ENCODE results near the gene A1CF.
"Not testable (repeated sequence)": the region's sequence is repeated elsewhere in the genome, so short reads cannot be mapped to it uniquely, and the experiment has no call there.

Gene A1CF

GRCh38 chr10:50885097-50885859, at the start of gene A1CF:
A1CF (minus strand) TSS chr10:50885627; CDS start chr10:50859940, 25,687 bp downstream.
- DNase-seq (ENCODE audit: extremely low spot score, insufficient read length, low read depth), result no peak
- no peak for FAIRE-seq

DNA sequence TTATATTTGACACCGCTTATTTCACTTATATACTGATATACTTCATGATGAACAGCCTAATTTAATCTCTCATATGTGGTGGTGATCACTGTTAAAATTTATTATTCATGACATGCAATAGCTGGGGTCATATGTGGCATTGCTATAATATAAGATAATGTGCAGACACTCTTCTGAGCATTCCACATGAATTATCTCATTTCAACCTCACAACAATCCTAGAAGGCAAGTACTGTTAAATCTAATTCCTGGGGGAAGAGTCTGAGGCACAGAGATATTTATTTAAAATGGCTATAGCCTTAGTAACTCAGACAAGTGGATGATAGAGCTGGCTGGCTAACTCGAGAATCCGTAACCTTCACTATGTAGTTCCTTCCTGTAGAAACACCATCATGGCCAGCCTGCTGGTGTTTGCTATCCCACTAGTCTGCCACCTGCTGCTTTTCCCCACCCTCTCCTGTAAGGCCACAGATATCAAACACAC, 46.6 kb upstream of the A1CF start:
- FAIRE-seq (no peak), DNase-seq (ENCODE audit: extremely low spot score, insufficient read length, low read depth) (no peak)

- DNase-seq (ENCODE audit: extremely low spot score, insufficient read length, low read depth) (no peak), FAIRE-seq (no peak)
Measured at GRCh38 chr10:50929670-50930069, 44.2 kb upstream of the A1CF start.

- FAIRE-seq, result no peak
- no peak for DNase-seq (ENCODE audit: extremely low spot score, insufficient read length, low read depth)
Measured at GRCh38 chr10:50928190-50928552, 42.7 kb upstream of the A1CF start.

DNA sequence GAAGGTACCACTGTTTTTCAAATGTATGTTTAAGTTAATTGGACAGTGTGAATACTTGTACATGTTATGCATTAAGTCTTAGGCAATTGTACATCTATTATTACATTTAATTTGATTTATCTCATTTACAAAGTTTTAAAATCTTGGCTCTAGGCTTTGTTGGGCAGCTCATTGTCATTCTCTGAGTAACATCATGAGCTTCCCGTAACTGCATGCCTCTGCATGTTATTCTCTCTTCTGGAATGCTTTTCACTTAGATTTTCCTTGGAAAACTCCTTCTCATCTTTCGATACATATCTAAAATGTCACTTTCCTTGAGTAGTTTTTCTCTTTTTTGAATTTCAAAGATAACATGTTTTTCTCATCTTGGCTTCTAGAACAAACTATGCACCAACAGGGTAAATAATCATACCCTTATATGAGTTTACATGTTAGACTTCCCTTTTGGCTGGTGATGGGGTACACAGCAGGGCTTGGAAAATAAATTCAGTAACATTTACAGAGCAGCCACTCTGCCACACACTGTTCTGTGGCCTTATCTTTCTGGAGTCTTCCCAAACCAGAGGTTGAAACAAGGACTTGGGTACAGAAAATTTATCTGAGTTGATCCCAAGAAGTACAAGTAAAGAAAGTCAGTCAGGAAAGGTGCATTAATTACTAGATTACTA, 42.2 kb upstream of the A1CF start:
- DNase-seq (ENCODE audit: extremely low spot score, insufficient read length, low read depth) (no peak), FAIRE-seq (no peak)

DNA sequence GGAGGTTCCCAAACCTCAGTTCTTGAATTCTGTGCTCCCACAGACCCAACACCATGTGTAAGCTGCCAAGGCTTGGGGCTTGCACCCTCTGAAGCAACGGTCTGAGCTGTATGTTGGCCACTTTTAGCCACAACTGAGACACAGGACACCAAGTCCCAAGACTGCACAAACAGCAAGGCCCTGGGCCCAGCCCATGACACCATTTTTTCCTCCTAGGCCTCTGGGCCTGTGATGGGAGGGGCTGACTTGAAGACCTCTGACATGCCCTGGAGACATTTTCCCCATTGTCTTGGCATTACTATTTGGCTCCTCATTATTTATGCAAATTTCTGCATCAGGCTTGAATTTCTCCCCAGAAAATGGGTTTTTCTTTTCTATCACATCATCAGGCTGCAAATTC, 38.0 kb upstream of the A1CF start:
- not testable (repeated sequence) for DNase-seq (ENCODE audit: extremely low spot score, insufficient read length, low read depth); FAIRE-seq

DNA sequence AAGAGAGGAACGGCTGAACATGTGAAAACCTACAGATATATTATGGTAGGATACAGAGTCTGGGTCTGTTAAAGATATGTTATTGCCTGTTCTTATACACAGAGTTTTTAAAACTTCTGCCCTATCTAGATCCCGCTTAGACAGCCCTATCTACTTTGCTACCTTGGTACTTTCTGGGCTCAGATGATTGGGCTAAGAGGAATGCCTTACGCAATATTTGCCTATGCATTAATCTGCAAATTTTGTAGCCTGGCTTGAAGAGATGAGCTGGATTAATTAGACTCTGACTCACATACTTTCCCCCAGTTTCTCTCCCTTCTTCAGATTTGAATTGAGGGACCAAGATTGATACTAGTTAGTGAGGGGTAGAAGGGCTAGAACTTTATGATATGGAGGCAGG, 33.6 kb upstream of the A1CF start:
- DNase-seq (ENCODE audit: extremely low spot score, insufficient read length, low read depth) (no peak), FAIRE-seq (no peak)

- DNase-seq (ENCODE audit: extremely low spot score, insufficient read length, low read depth) (no peak), FAIRE-seq (no peak)
Measured at GRCh38 chr10:50918529-50918928, 33.1 kb upstream of the A1CF start.

GRCh38 chr10:50917486-50917885, 32.1 kb upstream of the A1CF start:
- DNase-seq (ENCODE audit: extremely low spot score, insufficient read length, low read depth), result no peak
- FAIRE-seq, result no peak

DNA sequence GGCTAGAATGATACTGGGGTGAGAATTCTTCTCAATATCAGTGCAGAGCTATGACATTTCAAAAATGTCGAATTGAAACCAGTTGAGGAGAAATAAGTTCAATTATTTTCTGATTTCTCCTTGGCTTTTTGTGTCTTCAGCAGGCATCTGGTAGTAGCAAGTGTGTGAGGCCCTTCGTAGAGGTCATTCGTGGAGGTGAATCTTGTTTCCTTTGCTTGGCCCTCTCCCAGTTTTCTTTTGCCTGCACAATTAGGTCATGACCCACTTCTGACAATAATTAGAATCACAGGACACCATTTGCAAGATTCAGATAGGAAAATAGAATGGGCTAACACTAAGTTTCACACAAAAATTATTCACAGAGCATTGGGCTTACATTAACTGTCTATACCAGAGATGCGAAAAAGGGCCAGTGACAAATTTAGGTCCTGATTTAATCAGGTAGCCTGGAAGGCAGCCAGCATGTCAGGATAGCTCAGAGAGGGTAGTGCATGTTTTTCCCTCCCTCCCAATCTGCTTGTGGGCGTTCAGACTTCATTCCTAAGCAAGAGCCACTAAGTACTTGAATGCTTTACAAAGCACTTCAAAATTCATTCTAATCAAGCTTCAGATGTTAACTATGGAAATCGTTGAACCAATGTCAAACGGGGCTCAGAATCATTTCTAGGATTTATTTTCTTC, 24.0 kb upstream of the A1CF start:
- FAIRE-seq (no peak), DNase-seq (ENCODE audit: extremely low spot score, insufficient read length, low read depth) (no peak)

DNA sequence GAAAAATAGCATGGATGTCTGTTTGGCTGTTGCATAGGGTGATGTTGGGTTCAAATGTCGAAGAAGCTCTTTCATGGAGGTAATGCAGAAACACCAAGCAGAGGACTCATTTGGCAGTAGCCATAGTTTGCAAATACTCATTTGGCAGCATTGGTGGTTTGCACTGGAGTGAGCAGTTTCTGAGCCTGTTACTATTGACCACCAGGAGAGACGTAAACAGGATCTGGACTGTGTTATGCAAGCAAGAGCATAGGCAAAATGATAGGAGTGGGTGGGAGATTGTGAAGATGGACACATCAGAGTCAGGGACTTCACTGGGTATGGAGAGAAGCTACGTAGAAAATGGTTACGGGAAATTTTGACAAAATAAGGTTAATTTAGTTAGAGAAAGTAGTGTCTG, 22.9 kb upstream of the A1CF start:
- DNase-seq (ENCODE audit: extremely low spot score, insufficient read length, low read depth) (no peak), FAIRE-seq (no peak)

GRCh38 chr10:50905797-50906196, 20.4 kb upstream of the A1CF start:
- not testable (repeated sequence) for FAIRE-seq; DNase-seq (ENCODE audit: extremely low spot score, insufficient read length, low read depth)

DNA sequence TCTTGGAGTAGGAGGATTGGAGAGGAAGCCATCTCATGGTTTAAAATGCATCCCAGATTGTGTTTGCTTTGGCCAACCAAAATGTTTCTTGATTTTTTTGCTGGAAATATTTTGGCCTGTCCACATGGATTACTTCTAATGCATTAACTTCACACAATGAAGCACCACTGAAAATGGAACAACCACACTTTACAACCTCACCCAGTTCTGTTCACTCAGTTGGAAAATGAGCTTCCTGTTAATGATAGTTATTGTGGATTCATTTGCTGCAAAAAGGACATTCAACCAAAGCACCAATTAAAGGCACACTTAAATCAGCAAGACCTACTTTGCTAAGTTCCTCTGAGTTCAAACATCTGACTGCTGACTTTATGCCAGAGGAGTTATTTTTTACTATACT, 11.3 kb upstream of the A1CF start:
- no peak for DNase-seq (ENCODE audit: extremely low spot score, insufficient read length, low read depth)
- FAIRE-seq, result no peak

GRCh38 chr10:50894312-50894711, 8.9 kb upstream of the A1CF start:
- no peak for FAIRE-seq

DNA sequence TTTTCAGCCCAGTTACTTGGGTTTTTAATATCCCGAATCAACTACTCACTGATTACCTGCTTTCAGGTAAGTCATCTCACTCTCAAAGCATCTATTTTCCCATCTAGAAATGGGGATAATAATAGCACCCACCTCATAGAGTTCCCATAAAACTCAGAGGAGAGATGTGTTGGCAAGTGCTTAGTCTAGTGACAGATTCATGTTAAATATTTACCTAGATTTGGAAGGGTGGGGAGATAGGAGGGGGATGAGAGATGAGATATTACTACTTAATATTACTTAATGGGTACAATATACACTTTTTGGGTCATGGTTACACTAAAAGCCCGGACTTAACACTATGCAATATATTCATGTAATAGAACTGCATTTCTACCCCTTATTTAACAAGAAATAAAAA, 7.0 kb upstream of the A1CF start:
- DNase-seq (ENCODE audit: extremely low spot score, insufficient read length, low read depth) (no peak), FAIRE-seq (no peak)

More at GRCh38 chr10:50894312-50894711, 8.9 kb upstream of the A1CF start:
- no peak for DNase-seq (ENCODE audit: extremely low spot score, insufficient read length, low read depth)

- DNase-seq (ENCODE audit: extremely low spot score, insufficient read length, low read depth) (no peak), FAIRE-seq (no peak)
Measured at GRCh38 chr10:50884302-50884701, 1.1 kb downstream of the A1CF start.

DNA sequence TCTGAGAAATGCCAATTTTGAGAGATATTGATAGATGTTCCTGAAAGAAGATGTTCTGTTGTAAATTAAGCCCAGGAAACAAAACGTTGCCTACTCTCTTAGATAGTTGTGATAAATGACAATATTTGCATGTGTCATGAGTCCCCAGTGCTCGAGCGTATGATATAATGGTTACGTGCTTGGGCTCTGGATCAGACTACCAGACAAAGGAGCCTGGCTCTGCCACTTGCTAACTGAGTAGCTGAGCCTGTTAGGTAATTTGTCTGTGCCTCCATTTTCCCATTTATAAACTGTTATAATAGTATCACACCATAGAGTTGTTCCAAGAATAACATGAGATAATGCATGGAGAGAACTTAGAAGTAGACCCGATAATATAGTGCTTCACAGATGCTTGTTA, 1.8 kb downstream of the A1CF start:
- FAIRE-seq (no peak), DNase-seq (ENCODE audit: extremely low spot score, insufficient read length, low read depth) (no peak)

GRCh38 chr10:50882540-50882983, 2.9 kb downstream of the A1CF start:
- no peak for DNase-seq (ENCODE audit: extremely low spot score, insufficient read length, low read depth)
- no peak for FAIRE-seq

GRCh38 chr10:50881046-50881445, 4.4 kb downstream of the A1CF start:
- not testable (repeated sequence) for FAIRE-seq; DNase-seq (ENCODE audit: extremely low spot score, insufficient read length, low read depth)

GRCh38 chr10:50876429-50876828, 9.0 kb downstream of the A1CF start:
- DNase-seq (ENCODE audit: extremely low spot score, insufficient read length, low read depth) (no peak), FAIRE-seq (no peak)

GRCh38 chr10:50874723-50875122, 10.7 kb downstream of the A1CF start:
- FAIRE-seq, result no peak

More at GRCh38 chr10:50874723-50875122, 10.7 kb downstream of the A1CF start:
- no peak for DNase-seq (ENCODE audit: extremely low spot score, insufficient read length, low read depth)

Measured in GM18507 (cell line).